ENCODE measurements around the gene EIF4B.
A peak's percentile ranks its signal among the peaks of the same experiment; 100 is the strongest.

The EIF4B gene

GRCh38 chr12:53065975-53066931 is 60.0 kb downstream of the EIF4B start:
- no peak overlapping the region for H3K4me3 ChIP-seq (ENCODE audit: control insufficient read depth in 1 of 7, extremely low read depth in 1 of 7, insufficient read depth in 4 of 7, low read depth in 2 of 7, low read length in 6 of 7)
- CTCF ChIA-PET: interaction anchor here (0.8 to 17.4 kb wide), 24 partner anchors 9 to 222 kb away, joined by 3 to 361 read pairs (median 5); partner anchors contain the start of genes CSAD, ESPL1, IGFBP6 and SOAT2
- H3K36me3 ChIP-seq (ENCODE audit: control insufficient read depth in 4 of 4, insufficient read depth in 4 of 4, low read length in 3 of 4): peaks cover 2 to 41% (median 22%) of the 10 kb centered on the region in 4 experiments
- H3K27ac ChIP-seq (ENCODE audit: insufficient read depth in 1 of 2, low read depth in 1 of 2, low read length in 2 of 2, poor library complexity in 1 of 2, severe bottlenecking in 2 of 2): no peak overlapping the region
- H3K4me1 ChIP-seq (ENCODE audit: control extremely low read depth in 1 of 4, control insufficient read depth in 4 of 4, insufficient read depth in 4 of 4, low read length in 3 of 4): peaks cover 0 to 9% (median 0%) of the 10 kb centered on the region in 4 experiments
- H3K9me3 ChIP-seq (ENCODE audit: control extremely low read depth in 1 of 5, control insufficient read depth in 4 of 5, insufficient read depth in 2 of 5, low read depth in 1 of 5, low read length in 4 of 5): no peaks in the 10 kb centered on the region
- no peaks in the 10 kb centered on the region for H3K27me3 ChIP-seq (replicated peaks in 2 of 5; ENCODE audit: control insufficient read depth in 4 of 5, insufficient read depth in 5 of 5, low read length in 4 of 5)
- 30% methylated on average over 17 of the region's 24 CpGs for WGBS (ENCODE audit: insufficient coverage)
- POLR2A ChIA-PET: interaction anchor here (0.6 to 1.4 kb wide), 4 partner anchors 13 to 183 kb away, joined by 3 to 9 read pairs (median 6); partner anchors contain the start of gene SPRYD3
- DNase-seq: peak; percentile 52 to 60 (median 53)

GRCh38 chr12:53067074-53067992 is 61.1 kb downstream of the EIF4B start:
- CTCF ChIA-PET: interaction anchor here (1.0 to 17.4 kb wide), 14 partner anchors 10 to 131 kb away, joined by 3 to 361 read pairs (median 12); partner anchors contain the start of genes CSAD, IGFBP6, SOAT2 and SPRYD3
- Histone ChIP-seq H3K4me3 (ENCODE audit: control insufficient read depth in 1 of 7, extremely low read depth in 1 of 7, insufficient read depth in 4 of 7, low read depth in 2 of 7, low read length in 6 of 7) (no peak overlapping the region), H3K4me1 (ENCODE audit: control extremely low read depth in 1 of 4, control insufficient read depth in 4 of 4, insufficient read depth in 4 of 4, low read length in 3 of 4) (peaks cover 0 to 20% (median 4%) of the 10 kb centered on the region in 4 experiments), H3K27me3 (replicated peaks in 2 of 5; ENCODE audit: control insufficient read depth in 4 of 5, insufficient read depth in 5 of 5, low read length in 4 of 5) (no peaks in the 10 kb centered on the region), H3K27ac (ENCODE audit: insufficient read depth in 1 of 2, low read depth in 1 of 2, low read length in 2 of 2, poor library complexity in 1 of 2, severe bottlenecking in 2 of 2) (no peak overlapping the region), H3K36me3 (ENCODE audit: control insufficient read depth in 4 of 4, insufficient read depth in 4 of 4, low read length in 3 of 4) (peaks cover 2 to 43% (median 26%) of the 10 kb centered on the region in 4 experiments), H3K9me3 (ENCODE audit: control extremely low read depth in 1 of 5, control insufficient read depth in 4 of 5, insufficient read depth in 2 of 5, low read depth in 1 of 5, low read length in 4 of 5) (no peaks in the 10 kb centered on the region)
- no peak for DNase-seq
- POLR2A ChIA-PET: interaction anchor here (0.8 to 2.1 kb wide), 3 partner anchors 12 to 107 kb away, joined by 3 to 5 read pairs (median 4); partner anchors contain the start of genes SOAT2 and SPRYD3
- 100% methylated on average over 3 of the region's 7 CpGs for WGBS (ENCODE audit: insufficient coverage)

GRCh38 chr12:53067993-53068770 is 61.9 kb downstream of the EIF4B start:
- Histone ChIP-seq H3K36me3 (ENCODE audit: control insufficient read depth in 4 of 4, insufficient read depth in 4 of 4, low read length in 3 of 4) (peaks cover 2 to 46% (median 29%) of the 10 kb centered on the region in 4 experiments), H3K27ac (ENCODE audit: insufficient read depth in 1 of 2, low read depth in 1 of 2, low read length in 2 of 2, poor library complexity in 1 of 2, severe bottlenecking in 2 of 2) (no peak overlapping the region), H3K9me3 (ENCODE audit: control extremely low read depth in 1 of 5, control insufficient read depth in 4 of 5, insufficient read depth in 2 of 5, low read depth in 1 of 5, low read length in 4 of 5) (no peaks in the 10 kb centered on the region), H3K27me3 (replicated peaks in 2 of 5; ENCODE audit: control insufficient read depth in 4 of 5, insufficient read depth in 5 of 5, low read length in 4 of 5) (no peaks in the 10 kb centered on the region), H3K4me3 (ENCODE audit: control insufficient read depth in 1 of 7, extremely low read depth in 1 of 7, insufficient read depth in 4 of 7, low read depth in 2 of 7, low read length in 6 of 7) (no peak overlapping the region), H3K4me1 (ENCODE audit: control extremely low read depth in 1 of 4, control insufficient read depth in 4 of 4, insufficient read depth in 4 of 4, low read length in 3 of 4) (peaks cover 0 to 27% (median 7%) of the 10 kb centered on the region in 4 experiments)
- DNase-seq: no peak
- ChIA-PET CTCF (interaction anchor here (1.7 to 17.4 kb wide), 7 partner anchors 10 to 129 kb away, joined by 4 to 361 read pairs (median 44); partner anchors contain the start of genes IGFBP6, SOAT2 and SPRYD3), POLR2A (interaction anchor here (0.8 to 2.1 kb wide), 3 partner anchors 12 to 107 kb away, joined by 3 to 5 read pairs (median 4); partner anchors contain the start of genes SOAT2 and SPRYD3)
- 90% methylated on average over 13 of the region's 13 CpGs for WGBS (ENCODE audit: insufficient coverage)

GRCh38 chr12:53068811-53069585 is 62.7 kb downstream of the EIF4B start:
- WGBS (ENCODE audit: insufficient coverage): 95% methylated on average over 6 of the region's 15 CpGs

GRCh38 chr12:53069621-53070410 is 63.6 kb downstream of the EIF4B start:
- peaks cover 2 to 49% (median 34%) of the 10 kb centered on the region in 4 experiments for H3K36me3 ChIP-seq (ENCODE audit: control insufficient read depth in 4 of 4, insufficient read depth in 4 of 4, low read length in 3 of 4)
- POLR2A ChIA-PET: no interaction called here
- no peak overlapping the region for H3K27ac ChIP-seq (ENCODE audit: insufficient read depth in 1 of 2, low read depth in 1 of 2, low read length in 2 of 2, poor library complexity in 1 of 2, severe bottlenecking in 2 of 2)
- no peaks in the 10 kb centered on the region for H3K27me3 ChIP-seq (replicated peaks in 2 of 5; ENCODE audit: control insufficient read depth in 4 of 5, insufficient read depth in 5 of 5, low read length in 4 of 5)
- no peaks in the 10 kb centered on the region for H3K9me3 ChIP-seq (ENCODE audit: control extremely low read depth in 1 of 5, control insufficient read depth in 4 of 5, insufficient read depth in 2 of 5, low read depth in 1 of 5, low read length in 4 of 5)
- H3K4me1 ChIP-seq (ENCODE audit: control extremely low read depth in 1 of 4, control insufficient read depth in 4 of 4, insufficient read depth in 4 of 4, low read length in 3 of 4): peaks cover 0 to 27% (median 8%) of the 10 kb centered on the region in 4 experiments
- CTCF ChIA-PET: interaction anchor here (1.1 to 17.4 kb wide), 6 partner anchors 8 to 128 kb away, joined by 3 to 361 read pairs (median 6); partner anchors contain the start of genes IGFBP6, SOAT2 and SPRYD3
- H3K4me3 ChIP-seq (ENCODE audit: control insufficient read depth in 1 of 7, extremely low read depth in 1 of 7, insufficient read depth in 4 of 7, low read depth in 2 of 7, low read length in 6 of 7): no peak overlapping the region
- 94% methylated on average over 9 of the region's 12 CpGs for WGBS (ENCODE audit: insufficient coverage)
- no peak for DNase-seq

More at GRCh38 chr12:53068811-53069585, 62.7 kb downstream of the EIF4B start:
- no peaks in the 10 kb centered on the region for H3K9me3 ChIP-seq (ENCODE audit: control extremely low read depth in 1 of 5, control insufficient read depth in 4 of 5, insufficient read depth in 2 of 5, low read depth in 1 of 5, low read length in 4 of 5)
- H3K36me3 ChIP-seq (ENCODE audit: control insufficient read depth in 4 of 4, insufficient read depth in 4 of 4, low read length in 3 of 4): peaks cover 2 to 46% (median 29%) of the 10 kb centered on the region in 4 experiments
- DNase-seq: no peak
- H3K4me3 ChIP-seq (ENCODE audit: control insufficient read depth in 1 of 7, extremely low read depth in 1 of 7, insufficient read depth in 4 of 7, low read depth in 2 of 7, low read length in 6 of 7): no peak overlapping the region
- H3K27me3 ChIP-seq (replicated peaks in 2 of 5; ENCODE audit: control insufficient read depth in 4 of 5, insufficient read depth in 5 of 5, low read length in 4 of 5): no peaks in the 10 kb centered on the region
- CTCF ChIA-PET: interaction anchor here (1.7 to 17.4 kb wide), 7 partner anchors 9 to 128 kb away, joined by 4 to 361 read pairs (median 44); partner anchors contain the start of genes IGFBP6, SOAT2 and SPRYD3
- no peak overlapping the region for H3K27ac ChIP-seq (ENCODE audit: insufficient read depth in 1 of 2, low read depth in 1 of 2, low read length in 2 of 2, poor library complexity in 1 of 2, severe bottlenecking in 2 of 2)
- peaks cover 0 to 27% (median 8%) of the 10 kb centered on the region in 4 experiments for H3K4me1 ChIP-seq (ENCODE audit: control extremely low read depth in 1 of 4, control insufficient read depth in 4 of 4, insufficient read depth in 4 of 4, low read length in 3 of 4)
- POLR2A ChIA-PET: interaction anchor here (2.1 kb wide), 1 partner anchor 34 kb away, joined by 5 read pairs; the partner anchor contains the start of gene SOAT2
